HepG2 (cell line): ENCODE results near the gene BCO1. TPM values are rescaled to one million over a fixed set of nuclear protein-coding genes. Genes with fewer than 3 reads are reported as not detected.

Source experiments
- ATAC-seq: fragments of 200-7000 bp; cut with Tn5 transposase; 3 replicates; pipeline ENCODE4 v1.9.1; 2020; ENCODE audit warnings: mild to moderate bottlenecking, moderate library complexity
- BruUV-seq: library from RNA; stranded (reverse); fragments of 400-500 nt; replicated peaks from 2 replicates; lab custom pipeline; 2021; lab: Mats Ljungman, UMichigan
- CTCF ChIA-PET: fragments of 300-600 bp; formaldehyde crosslinking; extraction: SDS; loops from one replicate; lab custom pipeline; 2021; ENCODE audit warnings: low total read pairs, inconsistent platforms, low intra/inter-chr PET ratio; lab: Yijun Ruan, JAX
- POLR2A ChIA-PET: fragments of 350-600 bp; sonication (Branson Sonifier 250); formaldehyde crosslinking; loops from one replicate; lab custom pipeline; 2020; ENCODE audit warnings: antibody characterized with exemption, inconsistent platforms; lab: Yijun Ruan, JAX
- DNase-seq: peaks from one replicate; pipeline ENCODE4 v3.0.0-alpha.2; 2015; ENCODE audit warnings: low spot score
- FAIRE-seq: peaks from 3 replicates; lab custom pipeline; 2011; peaks lifted over from hg19 to GRCh38; lab: Jason Lieb, UNC
- H2AFZ ChIP-seq: one replicate; pipeline ENCODE4 v1.6.1; 2011; ENCODE audit warnings: low read length, inconsistent platforms
- H3K27ac ChIP-seq: fragments of 300-600 bp; 3 replicates; pipeline ENCODE4 v1.8.0; 2011; ENCODE audit warnings: mixed run types, mild to moderate bottlenecking, mixed read lengths, low read length, inconsistent platforms; ENCODE audit not compliant: insufficient read depth; ENCODE audit errors: extremely low read length
- H3K27me3 ChIP-seq, 2 experiments: fragments of 200-600 bp in 1 of 2; 2 replicates in 1 of 2; 3 replicates in 1 of 2; pipeline versions ENCODE4 v1.6.0 to v1.8.0; 2011; ENCODE audit warnings: low read length in 2 of 2, mild to moderate bottlenecking in 2 of 2, moderate library complexity in 2 of 2, inconsistent platforms in 1 of 2; ENCODE audit not compliant: insufficient read depth in 2 of 2, control insufficient read depth in 1 of 2
- H3K36me3 ChIP-seq, 2 experiments: fragments of 200-600 bp in 1 of 2; replicated peaks in 1 of 2; 2 replicates in 1 of 2; 3 replicates in 1 of 2; pipeline versions ENCODE4 v1.5.1 to v1.8.0; 2011; ENCODE audit warnings: low read length in 2 of 2, inconsistent platforms in 1 of 2; ENCODE audit not compliant: insufficient read depth in 2 of 2, control insufficient read depth in 1 of 2
- H3K4me1 ChIP-seq: 2 replicates; pipeline ENCODE4 v1.5.1; 2012; ENCODE audit warnings: low read length, inconsistent platforms; ENCODE audit not compliant: insufficient read depth
- H3K4me2 ChIP-seq: 2 replicates; pipeline ENCODE4 v1.6.0; 2011; ENCODE audit warnings: low read depth, low read length, inconsistent platforms
- H3K4me3 ChIP-seq, 3 experiments: fragments of 200-600 bp in 1 of 3; sonication (generic), shearing (Covaris generic) in 1 of 3; replicated peaks in 1 of 3; 2 replicates each; pipeline ENCODE4 v1.5.1; 2011 to 2016; ENCODE audit warnings: low read length in 3 of 3, inconsistent platforms in 2 of 3, low read depth in 2 of 3, mild to moderate bottlenecking in 2 of 3, control low read depth in 1 of 3, mixed read lengths in 1 of 3; ENCODE audit not compliant: insufficient read depth in 1 of 3
- H3K79me2 ChIP-seq: one replicate; pipeline ENCODE4 v1.6.1; 2011; ENCODE audit warnings: low read length, inconsistent platforms; ENCODE audit not compliant: insufficient read depth
- H3K9ac ChIP-seq: 2 replicates; pipeline ENCODE4 v1.6.0; 2011; ENCODE audit warnings: mild to moderate bottlenecking, low read depth, low read length, inconsistent platforms; ENCODE audit not compliant: insufficient read depth
- H3K9me3 ChIP-seq: 2 replicates; pipeline ENCODE4 v1.5.1; 2012; ENCODE audit warnings: mild to moderate bottlenecking, low read length
- H4K20me1 ChIP-seq: 2 replicates; pipeline ENCODE4 v1.6.0; 2011; ENCODE audit warnings: inconsistent platforms, mild to moderate bottlenecking, low read length, moderate library complexity; ENCODE audit not compliant: insufficient read depth
- CREB1 ChIP-seq, 2 experiments: fragments of 450-650 bp in 1 of 2; IDR thresholded peaks; 2 replicates each; pipeline ENCODE4 v1.6.1; 2016 to 2017; ENCODE audit warnings: control low read depth in 1 of 2, mild to moderate bottlenecking in 1 of 2, missing compliant biosample characterization in 1 of 2, missing genetic modification characterization in 1 of 2
- FOXP1 ChIP-seq, 2 experiments: fragments of 450-650 bp in 1 of 2; IDR thresholded peaks; 2 replicates each; pipeline ENCODE4 v1.6.1; 2017 to 2018; ENCODE audit warnings: antibody characterized with exemption in 1 of 2
- KAT8 ChIP-seq: IDR thresholded peaks from 2 replicates; pipeline ENCODE4 v1.6.1; 2016; ENCODE audit warnings: missing genetic modification reagents, missing compliant biosample characterization
- MEIS1 ChIP-seq: sonication (generic); formaldehyde crosslinking; IDR thresholded peaks from 2 replicates; pipeline ENCODE4 v1.9.0; 2021; ENCODE audit warnings: mild to moderate bottlenecking, missing genetic modification reagents, moderate library complexity, borderline replicate concordance
- SMAD9 ChIP-seq: sonication (generic); formaldehyde crosslinking; IDR thresholded peaks from 2 replicates; pipeline ENCODE4 v1.5.1; 2020; ENCODE audit warnings: mild to moderate bottlenecking, missing genetic modification reagents
- ZFP41 ChIP-seq: sonication (generic); formaldehyde crosslinking; IDR thresholded peaks from 2 replicates; pipeline ENCODE4 v1.4.0; 2020; ENCODE audit warnings: mild to moderate bottlenecking, missing genetic modification reagents, borderline replicate concordance
- ZNF207 ChIP-seq: fragments of 450-650 bp; IDR thresholded peaks from 2 replicates; pipeline ENCODE4 v1.6.1; 2016; ENCODE audit warnings: antibody characterized with exemption, borderline replicate concordance
- ZNF446 ChIP-seq: sonication (generic); formaldehyde crosslinking; IDR thresholded peaks from 2 replicates; pipeline ENCODE4 v1.5.0; 2020; ENCODE audit warnings: mild to moderate bottlenecking, missing genetic modification reagents
- whole genome bisulfite sequencing: methylation state at CpG from one replicate; pipeline ENCODE4 v1.1.6; 2017; ENCODE audit warnings: low lambda C conversion rate; 5-methylcytosine and 5-hydroxymethylcytosine counted together
- in situ Hi-C: cut with HindIII; loops from 2 replicates; pipeline ENCODE4 v1.10.0; 2017; ENCODE audit warnings: low pct_unique_long_range_greater_than_20kb; ENCODE audit not compliant: extremely low pct_ligation_motif_present
- intact Hi-C: fragments of 100-400 bp; cut with micrococcal nuclease; formaldehyde crosslinking; loops from one replicate; pipeline ENCODE4 v1.10.0; 2022; ENCODE audit not compliant: unreplicated experiment
- polyA plus RNA-seq, 8 experiments: library from polyadenylated mRNA; depleted of rRNA in 3 of 8; stranded (reverse) in 7 of 8; unstranded in 1 of 8; fragments of >200 nt; fragmentation: Illumina TruSeq in 4 of 8; extraction: Trizol in 4 of 8; gene quantifications; 2 replicates each; pipeline versions ENCODE4 v1.2.1 to v1.2.3, GENCODE V29; 2011 to 2016; ENCODE audit warnings: low read depth in 4 of 8, missing spikeins in 1 of 8, mixed read lengths in 1 of 8; ENCODE audit not compliant: insufficient read depth in 1 of 8
- total RNA-seq, 5 experiments: library from RNA; depleted of rRNA; stranded (reverse); fragments of >200 nt; fragmentation: Illumina TruSeq; extraction: Trizol; gene quantifications; 2 replicates each; pipeline ENCODE4 v1.2.3, GENCODE V29; 2016; ENCODE audit warnings: low read depth in 1 of 5
- TF ChIP-seq, protein P1 (sequence below): sonication (generic); formaldehyde crosslinking; IDR thresholded peaks from 2 replicates; pipeline ENCODE4 v1.4.0; 2020; ENCODE audit warnings: low read depth, mild to moderate bottlenecking, missing genetic modification reagents
- TF ChIP-seq, protein P2 (sequence below): IDR thresholded peaks from 2 replicates; pipeline ENCODE4 v1.6.1; 2012; ENCODE audit warnings: low read depth, low read length, improper control_type of control experiment
- TF ChIP-seq, protein P3 (sequence below): sonication (generic); formaldehyde crosslinking; IDR thresholded peaks from 2 replicates; pipeline ENCODE4 v1.5.0; 2020; ENCODE audit warnings: mild to moderate bottlenecking, missing genetic modification reagents

BCO1 gene
- total and polyA plus RNA-seq, 2 of the 13 experiments (the other 11 are each of a cell fraction or from before 2014, with no cell fraction given), result 0.11 TPM; not detected in 1

DNA sequence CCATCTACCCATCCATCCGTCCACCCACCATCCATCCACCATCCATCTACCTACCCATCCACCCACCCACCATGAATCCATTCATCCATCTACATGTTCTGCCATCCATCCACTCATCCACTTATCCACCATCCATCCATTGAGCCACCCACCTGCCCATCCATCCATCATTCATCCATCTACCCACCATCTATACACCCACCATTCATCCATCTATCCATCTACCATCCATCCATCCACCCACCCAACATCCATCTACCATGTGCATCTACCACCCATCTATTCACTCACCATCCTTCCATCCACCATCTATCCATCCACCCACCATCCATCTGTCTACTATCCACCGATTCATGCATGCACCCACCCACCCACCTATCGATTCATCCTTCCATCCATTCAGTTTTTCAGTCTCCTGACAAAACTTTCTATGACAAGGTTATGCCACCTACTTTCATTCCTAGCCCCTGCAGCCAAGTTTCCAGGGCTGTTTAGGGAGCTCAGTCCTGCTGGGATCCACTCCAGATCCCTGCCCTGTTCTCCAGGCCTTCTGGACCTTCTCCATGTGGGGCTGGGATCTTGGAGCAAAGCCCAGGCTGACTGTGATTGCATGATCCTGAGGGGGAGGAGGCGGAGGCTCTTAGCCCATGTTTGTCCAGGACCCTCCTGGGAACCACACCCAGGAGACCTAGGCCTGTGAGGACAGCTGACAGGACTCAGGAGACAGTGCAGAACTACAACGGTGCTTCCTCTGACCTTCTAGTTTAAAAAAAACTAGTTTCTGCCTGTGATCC is 27.4 kb downstream of the BCO1 start:
- Histone ChIP-seq H3K27ac (no peak overlapping the region), H3K4me1 (no peaks in the 10 kb centered on the region), H3K9me3 (no peaks in the 10 kb centered on the region), H3K36me3 (no peaks in the 10 kb centered on the region), H3K4me3 (no peak overlapping the region), H3K79me2 (no peaks in the 10 kb centered on the region), H2AFZ (no peak overlapping the region), H4K20me1 (no peaks in the 10 kb centered on the region), H3K9ac (no peak overlapping the region), H3K4me2 (no peak overlapping the region), H3K27me3 (peaks cover 0 to 3% of the 10 kb centered on the region in 2 experiments; a peak in 1 of 5 replicates)
- 1% methylated on average over 4 of the region's 5 CpGs for WGBS
- ATAC-seq, result no peak
- BruUV-seq, result no TSS peak
- in situ Hi-C loops, result no loop called here
- POLR2A ChIA-PET, result no interaction called here
- DNase-seq, result no peak
- CTCF ChIA-PET, result no interaction called here
- no peak for FAIRE-seq
- intact Hi-C loops, result no loop called here
- TF ChIP-seq ZNF446 (CRISPR knock-in tag) (no peak), FOXP1 (IDR thresholded peaks at IDR 0.05) (peak; percentile 37; the same call in 1 of the 2 replicates), FOXP1 (CRISPR knock-in tag; IDR thresholded peaks at IDR 0.05) (no peak), ZNF207 (0 out of 2 replicates have a peak, but pooled peaks have one; percentile 25)

DNA sequence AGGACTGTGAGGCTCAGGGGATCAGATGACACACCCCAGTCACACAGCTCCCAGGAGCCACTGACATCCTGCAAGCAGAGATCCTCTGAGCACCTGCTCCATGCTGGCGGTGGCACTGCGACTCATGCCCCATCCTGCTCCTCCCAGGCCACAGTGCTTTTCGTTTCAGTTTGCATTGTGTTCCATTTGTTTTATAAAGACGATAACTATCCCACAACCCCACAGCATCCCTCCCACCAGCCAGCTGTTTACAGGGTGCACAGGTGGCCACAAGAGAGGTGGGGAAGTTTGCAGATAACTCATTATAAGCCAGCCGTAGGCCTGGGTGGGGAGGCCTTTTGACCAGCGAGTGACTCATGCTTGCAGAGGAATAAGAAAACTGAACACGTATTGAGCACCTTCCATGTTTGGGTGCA is 28.2 kb downstream of the BCO1 start:
- no peaks in the 10 kb centered on the region for H4K20me1 ChIP-seq
- no peak overlapping the region for H3K4me3 ChIP-seq
- no peaks in the 10 kb centered on the region for H3K4me1 ChIP-seq
- FAIRE-seq (no peak), ATAC-seq (peak; percentile 31; the same call in 1 of the 3 replicates), DNase-seq (no peak)
- H3K4me2 ChIP-seq, result no peak overlapping the region
- no peaks in the 10 kb centered on the region for H3K9me3 ChIP-seq
- 6% methylated on average over 7 of the region's 7 CpGs for WGBS
- H3K27ac ChIP-seq, result no peak overlapping the region
- BruUV-seq, result no TSS peak
- intact Hi-C loops, result no loop called here
- in situ Hi-C loops, result no loop called here
- ChIA-PET POLR2A (no interaction called here), CTCF (no interaction called here)
- H3K79me2 ChIP-seq, result no peaks in the 10 kb centered on the region
- no peak overlapping the region for H2AFZ ChIP-seq
- H3K9ac ChIP-seq, result no peak overlapping the region
- H3K36me3 ChIP-seq, result no peaks in the 10 kb centered on the region
- peaks cover 0 to 7% of the 10 kb centered on the region in 2 experiments; a peak in 1 of 5 replicates for H3K27me3 ChIP-seq
- TF ChIP-seq KAT8 (CRISPR knock-in tag) (no peak), MEIS1 (CRISPR knock-in tag) (no peak), SMAD9 (CRISPR knock-in tag) (no peak), CREB1 (IDR thresholded peaks at IDR 0.05) (no peak), CREB1 (CRISPR knock-in tag; IDR thresholded peaks at IDR 0.05) (no peak), ZFP41 (CRISPR knock-in tag) (no peak)
- TF ChIP-seq, protein P1, sequence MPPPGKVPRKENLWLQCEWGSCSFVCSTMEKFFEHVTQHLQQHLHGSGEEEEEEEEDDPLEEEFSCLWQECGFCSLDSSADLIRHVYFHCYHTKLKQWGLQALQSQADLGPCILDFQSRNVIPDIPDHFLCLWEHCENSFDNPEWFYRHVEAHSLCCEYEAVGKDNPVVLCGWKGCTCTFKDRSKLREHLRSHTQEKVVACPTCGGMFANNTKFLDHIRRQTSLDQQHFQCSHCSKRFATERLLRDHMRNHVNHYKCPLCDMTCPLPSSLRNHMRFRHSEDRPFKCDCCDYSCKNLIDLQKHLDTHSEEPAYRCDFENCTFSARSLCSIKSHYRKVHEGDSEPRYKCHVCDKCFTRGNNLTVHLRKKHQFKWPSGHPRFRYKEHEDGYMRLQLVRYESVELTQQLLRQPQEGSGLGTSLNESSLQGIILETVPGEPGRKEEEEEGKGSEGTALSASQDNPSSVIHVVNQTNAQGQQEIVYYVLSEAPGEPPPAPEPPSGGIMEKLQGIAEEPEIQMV, result no peak
- TF ChIP-seq, protein P2, sequence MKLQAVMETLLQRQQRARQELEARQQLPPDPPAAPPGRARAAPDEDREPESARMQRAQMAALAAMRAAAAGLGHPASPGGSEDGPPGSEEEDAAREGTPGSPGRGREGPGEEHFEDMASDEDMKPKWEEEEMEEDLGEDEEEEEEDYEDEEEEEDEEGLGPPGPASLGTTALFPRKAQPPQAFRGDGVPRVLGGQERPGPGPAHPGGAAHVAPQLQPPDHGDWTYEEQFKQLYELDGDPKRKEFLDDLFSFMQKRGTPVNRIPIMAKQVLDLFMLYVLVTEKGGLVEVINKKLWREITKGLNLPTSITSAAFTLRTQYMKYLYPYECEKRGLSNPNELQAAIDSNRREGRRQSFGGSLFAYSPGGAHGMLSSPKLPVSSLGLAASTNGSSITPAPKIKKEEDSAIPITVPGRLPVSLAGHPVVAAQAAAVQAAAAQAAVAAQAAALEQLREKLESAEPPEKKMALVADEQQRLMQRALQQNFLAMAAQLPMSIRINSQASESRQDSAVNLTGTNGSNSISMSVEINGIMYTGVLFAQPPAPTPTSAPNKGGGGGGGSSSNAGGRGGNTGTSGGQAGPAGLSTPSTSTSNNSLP, result no peak
- TF ChIP-seq, protein P3, sequence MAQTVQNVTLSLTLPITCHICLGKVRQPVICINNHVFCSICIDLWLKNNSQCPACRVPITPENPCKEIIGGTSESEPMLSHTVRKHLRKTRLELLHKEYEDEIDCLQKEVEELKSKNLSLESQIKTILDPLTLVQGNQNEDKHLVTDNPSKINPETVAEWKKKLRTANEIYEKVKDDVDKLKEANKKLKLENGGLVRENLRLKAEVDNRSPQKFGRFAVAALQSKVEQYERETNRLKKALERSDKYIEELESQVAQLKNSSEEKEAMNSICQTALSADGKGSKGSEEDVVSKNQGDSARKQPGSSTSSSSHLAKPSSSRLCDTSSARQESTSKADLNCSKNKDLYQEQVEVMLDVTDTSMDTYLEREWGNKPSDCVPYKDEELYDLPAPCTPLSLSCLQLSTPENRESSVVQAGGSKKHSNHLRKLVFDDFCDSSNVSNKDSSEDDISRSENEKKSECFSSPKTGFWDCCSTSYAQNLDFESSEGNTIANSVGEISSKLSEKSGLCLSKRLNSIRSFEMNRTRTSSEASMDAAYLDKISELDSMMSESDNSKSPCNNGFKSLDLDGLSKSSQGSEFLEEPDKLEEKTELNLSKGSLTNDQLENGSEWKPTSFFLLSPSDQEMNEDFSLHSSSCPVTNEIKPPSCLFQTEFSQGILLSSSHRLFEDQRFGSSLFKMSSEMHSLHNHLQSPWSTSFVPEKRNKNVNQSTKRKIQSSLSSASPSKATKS (CRISPR knock-in tag), result no peak
